NK-92 treated with Interleukin-12 subunit alpha and Interleukin-12 subunit beta, amount 100 ng/mL, for 24 hours (cell line): ENCODE data around the gene TMC2.

Experiments used
- DNase-seq: peaks from one replicate; lab custom pipeline; 2025; lab: John Stamatoyannopoulos, UW

The TMC2 gene

GRCh38 chr20:2626853-2627541 lies 90.6 kb downstream of the TMC2 start:
- no peak for DNase-seq

GRCh38 chr20:2631228-2631627 lies 94.9 kb downstream of the TMC2 start:
- DNase-seq: no peak

GRCh38 chr20:2633381-2633780 lies 97.0 kb downstream of the TMC2 start:
- DNase-seq: no peak

DNA sequence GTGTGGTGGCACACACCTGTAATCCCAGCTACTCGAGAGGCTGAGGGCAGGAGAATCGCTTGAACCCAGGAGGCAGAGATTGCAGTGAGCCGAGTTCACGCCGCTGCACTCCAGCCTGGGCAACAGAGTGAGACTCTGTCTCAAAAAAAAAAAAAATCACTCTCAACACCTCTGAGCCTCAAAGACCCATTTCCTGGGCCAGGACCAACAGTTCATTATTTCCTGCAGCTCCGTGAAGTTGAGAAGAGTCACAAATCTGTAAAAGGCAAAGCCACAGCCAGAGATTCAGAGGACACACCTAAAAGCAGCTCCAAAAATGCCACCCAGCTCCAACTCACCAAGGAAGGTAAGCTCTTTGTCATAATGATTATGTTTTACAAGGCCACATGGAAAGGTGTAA lies 100.9 kb downstream of the TMC2 start:
- DNase-seq: no peak

GRCh38 chr20:2640260-2640659 lies 103.9 kb downstream of the TMC2 start:
- no peak for DNase-seq

GRCh38 chr20:2640899-2641298 lies 104.5 kb downstream of the TMC2 start:
- DNase-seq: no peak

GRCh38 chr20:2643708-2644107 lies 107.3 kb downstream of the TMC2 start:
- no peak for DNase-seq

GRCh38 chr20:2651772-2652723 lies 115.7 kb downstream of the TMC2 start, which contains the start of gene NOP56:
Gene NOP56 (plus strand): TSS chr20:2652632. CDS start chr20:2652661, 29 bp downstream.
- peak; percentile 83 for DNase-seq

GRCh38 chr20:2652724-2653555 lies 116.6 kb downstream of the TMC2 start:
- peak; percentile 58 for DNase-seq

- no peak for DNase-seq
These were observed 117.4 kb downstream of the TMC2 start for GRCh38 chr20:2653556-2654383.

GRCh38 chr20:2654384-2654822 lies 118.0 kb downstream of the TMC2 start:
- DNase-seq: no peak

DNA sequence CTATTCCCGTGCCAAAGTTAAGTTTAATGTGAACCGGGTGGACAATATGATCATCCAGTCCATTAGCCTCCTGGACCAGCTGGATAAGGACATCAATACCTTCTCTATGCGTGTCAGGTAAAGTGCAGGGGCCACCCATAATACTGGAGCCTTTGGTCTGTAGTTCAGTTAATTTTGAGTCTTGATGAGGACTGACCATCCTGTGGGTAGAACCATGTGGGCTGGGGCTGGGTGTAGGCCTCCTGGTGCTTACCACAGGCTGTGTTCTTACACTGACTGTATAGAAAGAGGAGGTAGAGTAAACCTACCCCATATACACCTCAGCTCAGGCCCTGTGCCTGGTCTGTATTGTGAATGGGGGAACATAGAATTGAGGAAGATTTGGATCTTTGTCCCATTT lies 118.5 kb downstream of the TMC2 start:
- no peak for DNase-seq

- DNase-seq: no peak
These were observed 119.2 kb downstream of the TMC2 start for GRCh38 chr20:2655331-2656116.

GRCh38 chr20:2656471-2657117 lies 120.2 kb downstream of the TMC2 start:
- no peak for DNase-seq

- DNase-seq: no peak
These were observed 120.9 kb downstream of the TMC2 start for GRCh38 chr20:2657241-2657640.

DNA sequence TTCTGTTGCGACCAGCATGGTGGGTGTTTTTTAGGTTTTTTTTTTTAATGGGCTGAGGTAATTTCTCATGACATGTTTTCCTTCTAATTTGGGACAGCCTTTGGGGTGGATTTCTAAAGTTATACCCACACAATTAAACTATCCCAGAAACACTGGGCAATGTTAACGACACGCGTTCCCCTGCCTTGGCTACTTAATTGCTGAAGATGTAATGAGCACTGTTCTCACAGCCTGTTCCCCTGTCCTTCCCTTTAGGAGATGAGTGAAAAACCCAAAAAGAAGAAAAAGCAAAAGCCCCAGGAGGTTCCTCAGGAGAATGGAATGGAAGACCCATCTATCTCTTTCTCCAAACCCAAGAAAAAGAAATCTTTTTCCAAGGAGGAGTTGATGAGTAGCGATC lies 121.3 kb downstream of the TMC2 start:
- DNase-seq: no peak

- no peak for DNase-seq
These were observed 122.3 kb downstream of the TMC2 start for GRCh38 chr20:2658414-2659354.

GRCh38 chr20:2659547-2659946 lies 123.2 kb downstream of the TMC2 start:
- DNase-seq: no peak
